ENCODE data around the gene CCT3.
A peak's percentile ranks its signal among the peaks of the same experiment; 100 is the strongest.

The CCT3 gene

GRCh38 chr1:156276532-156276931 lies 61.6 kb downstream of the CCT3 start:
- H3K4me3 ChIP-seq (ENCODE audit: low read depth, low read length), result no peak overlapping the region
- 0 out of 2 replicates have a peak, but pooled peaks cover 4% of the 10 kb centered on the region for H3K4me1 ChIP-seq (ENCODE audit: control insufficient read depth, insufficient read depth, low read length)
- H3K36me3 ChIP-seq (ENCODE audit: control insufficient read depth, insufficient read depth, low read length), result peaks cover 85% of the 10 kb centered on the region

DNA sequence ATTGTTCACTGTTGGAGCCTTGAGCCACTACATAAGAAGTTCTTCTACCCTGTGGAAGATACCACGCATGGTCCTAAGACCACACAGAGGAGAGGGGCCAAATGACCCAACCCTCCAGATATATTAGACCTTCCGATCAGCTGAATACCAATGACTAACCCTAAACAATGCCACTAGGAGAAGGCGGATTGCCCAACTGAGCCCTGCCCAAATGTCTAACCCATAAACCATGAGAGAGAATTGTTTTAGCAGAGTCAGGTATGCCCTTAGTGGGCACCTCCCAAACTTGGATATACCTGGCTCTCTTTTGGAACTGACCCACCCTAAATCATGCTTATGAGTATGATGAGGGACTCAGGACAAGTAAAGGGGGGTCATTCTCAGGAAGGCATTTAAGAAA lies 67.8 kb downstream of the CCT3 start:
- Histone ChIP-seq H3K9ac (ENCODE audit: low read length) (no peak overlapping the region), H3K36me3 (ENCODE audit: control insufficient read depth, insufficient read depth, low read length) (peaks cover 94% of the 10 kb centered on the region), H3K4me1 (ENCODE audit: control insufficient read depth, insufficient read depth, low read length) (no peaks in the 10 kb centered on the region), H3K9me3 (ENCODE audit: control insufficient read depth, insufficient read depth, low read depth, low read length) (no peaks in the 10 kb centered on the region), H3K27ac (ENCODE audit: low read depth, low read length) (no peak overlapping the region), H3K27me3 (ENCODE audit: control insufficient read depth, insufficient read depth, low read length) (no peaks in the 10 kb centered on the region), H3K4me3 (ENCODE audit: low read depth, low read length) (no peak overlapping the region)

More at GRCh38 chr1:156276532-156276931, 61.6 kb downstream of the CCT3 start:
- no peaks in the 10 kb centered on the region for H3K9me3 ChIP-seq (ENCODE audit: control insufficient read depth, insufficient read depth, low read depth, low read length)
- no peak overlapping the region for H3K27ac ChIP-seq (ENCODE audit: low read depth, low read length)
- H3K9ac ChIP-seq (ENCODE audit: low read length), result no peak overlapping the region
- H3K27me3 ChIP-seq (ENCODE audit: control insufficient read depth, insufficient read depth, low read length), result no peaks in the 10 kb centered on the region

DNA sequence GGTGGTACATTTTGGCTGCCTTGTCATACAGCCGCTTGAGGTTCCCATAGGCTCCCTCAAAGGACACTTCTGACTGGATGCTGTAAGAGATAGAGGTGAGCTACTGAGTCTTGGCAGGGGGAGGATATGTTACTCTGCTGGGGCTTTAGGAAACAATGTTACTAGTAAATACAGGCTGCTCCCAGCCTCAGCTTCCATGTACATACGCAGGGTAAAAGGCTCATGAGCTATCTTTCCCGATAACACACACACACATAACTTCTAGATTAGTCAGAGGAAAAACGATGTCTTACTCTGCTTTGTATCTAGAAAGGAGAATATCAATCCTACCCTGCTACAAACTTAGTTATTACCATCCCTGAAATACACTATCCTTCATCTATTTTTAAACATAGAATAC lies 69.8 kb downstream of the CCT3 start:
- no peak overlapping the region for H3K4me3 ChIP-seq (ENCODE audit: low read depth, low read length)
- H3K27ac ChIP-seq (ENCODE audit: low read depth, low read length), result no peak overlapping the region
- H3K27me3 ChIP-seq (ENCODE audit: control insufficient read depth, insufficient read depth, low read length), result no peaks in the 10 kb centered on the region
- H3K36me3 ChIP-seq (ENCODE audit: control insufficient read depth, insufficient read depth, low read length), result peaks cover 92% of the 10 kb centered on the region
- H3K4me1 ChIP-seq (ENCODE audit: control insufficient read depth, insufficient read depth, low read length), result no peaks in the 10 kb centered on the region
- H3K9me3 ChIP-seq (ENCODE audit: control insufficient read depth, insufficient read depth, low read depth, low read length), result no peaks in the 10 kb centered on the region
- H3K9ac ChIP-seq (ENCODE audit: low read length), result no peak overlapping the region

DNA sequence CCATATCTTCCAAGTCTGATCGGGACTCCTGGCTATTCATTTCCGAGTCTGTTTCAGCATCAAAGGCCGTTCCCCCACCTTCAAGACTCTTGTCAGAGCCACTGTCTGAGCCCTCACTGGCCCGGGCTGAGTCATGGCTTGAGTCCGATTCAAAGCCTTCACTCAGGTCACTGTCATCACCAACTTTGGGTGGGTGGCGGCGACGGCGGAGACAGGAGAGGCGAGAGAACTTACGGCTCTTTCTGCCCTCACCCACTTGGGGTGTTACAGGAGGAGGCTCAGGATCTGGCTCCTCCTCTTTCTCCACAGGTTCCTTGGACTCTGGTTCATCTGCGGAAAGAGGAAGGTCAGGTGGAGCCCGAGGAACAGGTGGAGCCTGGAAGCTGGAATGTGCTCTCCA lies 72.0 kb downstream of the CCT3 start:
- H3K36me3 ChIP-seq (ENCODE audit: control insufficient read depth, insufficient read depth, low read length), result peaks cover 91% of the 10 kb centered on the region
- no peaks in the 10 kb centered on the region for H3K27me3 ChIP-seq (ENCODE audit: control insufficient read depth, insufficient read depth, low read length)
- peak overlapping the region; percentile 30 for H3K9ac ChIP-seq (ENCODE audit: low read length)
- no peak overlapping the region for H3K27ac ChIP-seq (ENCODE audit: low read depth, low read length)
- no peaks in the 10 kb centered on the region for H3K4me1 ChIP-seq (ENCODE audit: control insufficient read depth, insufficient read depth, low read length)
- H3K9me3 ChIP-seq (ENCODE audit: control insufficient read depth, insufficient read depth, low read depth, low read length), result no peaks in the 10 kb centered on the region
- no peak overlapping the region for H3K4me3 ChIP-seq (ENCODE audit: low read depth, low read length)

GRCh38 chr1:156263288-156263655 lies 74.8 kb downstream of the CCT3 start:
- no peaks in the 10 kb centered on the region for H3K4me1 ChIP-seq (ENCODE audit: control insufficient read depth, insufficient read depth, low read length)
- H3K4me3 ChIP-seq (ENCODE audit: low read depth, low read length), result no peak overlapping the region
- no peaks in the 10 kb centered on the region for H3K9me3 ChIP-seq (ENCODE audit: control insufficient read depth, insufficient read depth, low read depth, low read length)
- H3K36me3 ChIP-seq (ENCODE audit: control insufficient read depth, insufficient read depth, low read length), result peaks cover 95% of the 10 kb centered on the region
- H3K9ac ChIP-seq (ENCODE audit: low read length), result no peak overlapping the region
- H3K27ac ChIP-seq (ENCODE audit: low read depth, low read length), result no peak overlapping the region
- no peaks in the 10 kb centered on the region for H3K27me3 ChIP-seq (ENCODE audit: control insufficient read depth, insufficient read depth, low read length)

- H3K9ac ChIP-seq (ENCODE audit: low read length), result no peak overlapping the region
- H3K27me3 ChIP-seq (ENCODE audit: control insufficient read depth, insufficient read depth, low read length), result no peaks in the 10 kb centered on the region
- no peak overlapping the region for H3K4me3 ChIP-seq (ENCODE audit: low read depth, low read length)
- H3K4me1 ChIP-seq (ENCODE audit: control insufficient read depth, insufficient read depth, low read length), result no peaks in the 10 kb centered on the region
- no peaks in the 10 kb centered on the region for H3K9me3 ChIP-seq (ENCODE audit: control insufficient read depth, insufficient read depth, low read depth, low read length)
- no peak overlapping the region for H3K27ac ChIP-seq (ENCODE audit: low read depth, low read length)
- peaks cover 95% of the 10 kb centered on the region for H3K36me3 ChIP-seq (ENCODE audit: control insufficient read depth, insufficient read depth, low read length)
Observed at GRCh38 chr1:156262461-156263287, 75.4 kb downstream of the CCT3 start.

DNA sequence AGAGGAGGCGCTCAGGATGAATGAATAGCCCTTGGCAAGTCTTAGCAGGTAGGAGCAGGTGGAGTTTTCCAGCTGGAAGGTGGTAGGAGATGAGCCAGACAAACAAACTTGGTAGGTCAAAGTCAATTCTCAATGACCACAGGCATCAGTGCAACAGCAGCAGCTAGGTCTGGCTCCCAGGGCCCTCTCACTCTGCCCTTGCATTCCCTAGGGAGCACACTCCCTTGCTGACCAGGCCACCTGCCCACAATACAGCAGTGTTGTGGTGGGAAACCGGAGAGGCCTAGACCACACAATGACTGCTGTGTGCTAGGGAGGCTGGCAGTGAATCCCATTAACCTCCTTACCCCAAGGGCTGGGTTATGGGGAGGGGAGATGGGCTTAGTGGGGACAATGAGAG lies 77.2 kb downstream of the CCT3 start:
- Histone ChIP-seq H3K9me3 (ENCODE audit: control insufficient read depth, insufficient read depth, low read depth, low read length) (no peaks in the 10 kb centered on the region), H3K4me1 (ENCODE audit: control insufficient read depth, insufficient read depth, low read length) (no peaks in the 10 kb centered on the region), H3K27me3 (ENCODE audit: control insufficient read depth, insufficient read depth, low read length) (no peaks in the 10 kb centered on the region), H3K27ac (ENCODE audit: low read depth, low read length) (no peak overlapping the region), H3K4me3 (ENCODE audit: low read depth, low read length) (no peak overlapping the region), H3K36me3 (ENCODE audit: control insufficient read depth, insufficient read depth, low read length) (peaks cover 95% of the 10 kb centered on the region), H3K9ac (ENCODE audit: low read length) (no peak overlapping the region)

- Histone ChIP-seq H3K27ac (ENCODE audit: low read depth, low read length) (no peak overlapping the region), H3K4me1 (ENCODE audit: control insufficient read depth, insufficient read depth, low read length) (no peaks in the 10 kb centered on the region), H3K27me3 (ENCODE audit: control insufficient read depth, insufficient read depth, low read length) (no peaks in the 10 kb centered on the region), H3K9me3 (ENCODE audit: control insufficient read depth, insufficient read depth, low read depth, low read length) (no peaks in the 10 kb centered on the region), H3K9ac (ENCODE audit: low read length) (no peak overlapping the region), H3K36me3 (ENCODE audit: control insufficient read depth, insufficient read depth, low read length) (peaks cover 89% of the 10 kb centered on the region), H3K4me3 (ENCODE audit: low read depth, low read length) (no peak overlapping the region)
Observed at GRCh38 chr1:156259805-156260204, 78.3 kb downstream of the CCT3 start.
